Stomach (tissue), 9 donors: Measurements from ENCODE around the gene ANKFN1. TPM values are rescaled to one million over a fixed set of nuclear protein-coding genes. Genes with fewer than 3 reads are reported as not detected.
A peak's percentile ranks its signal among the peaks of the same experiment; 100 is the strongest.

ENCODE experiments used
- DNase-seq, 2 donors: peaks; one replicate each; pipeline versions ENCODE4 v3.0.0 to v3.0.0-alpha.2; 2013 to 2019
- H3K27ac ChIP-seq, 5 donors: fragments of 200-600 bp in 4 of 5; sonication (generic) in 4 of 5; one replicate each; pipeline ENCODE4 v1.5.1; 2013 to 2019; ENCODE audit warnings: mild to moderate bottlenecking in 1 of 5, moderate library complexity in 1 of 5
- H3K27me3 ChIP-seq, 3 donors: fragments of 200-600 bp; sonication (generic); one replicate each; pipeline ENCODE4 v1.5.1; 2017 to 2019; ENCODE audit warnings: mixed run types in 1 of 3
- H3K36me3 ChIP-seq, 4 donors: fragments of 200-600 bp; sonication (generic); 1 replicate in 3 of 4; 2 replicates in 1 of 4; pipeline ENCODE4 v1.5.1; 2016 to 2019
- H3K4me1 ChIP-seq, 4 donors: fragments of 200-600 bp; sonication (generic); one replicate each; pipeline ENCODE4 v1.5.1; 2016 to 2019
- H3K4me3 ChIP-seq, 4 donors: fragments of 200-600 bp; sonication (generic) in 3 of 4; one replicate each; pipeline ENCODE4 v1.5.1; 2016 to 2019; ENCODE audit warnings: mild to moderate bottlenecking in 1 of 4
- H3K9me3 ChIP-seq, 4 donors: fragments of 200-600 bp; sonication (generic); one replicate each; pipeline ENCODE4 v1.5.1; 2016 to 2019
- CTCF ChIP-seq, 7 experiments: fragments of 450-650 bp in 4 of 7; fragments of 200-600 bp in 3 of 7; sonication (generic) in 3 of 7; IDR thresholded peaks; one replicate each; pipeline ENCODE4 v1.5.1; 2016 to 2019; ENCODE audit warnings: antibody characterized with exemption in 7 of 7, control low read depth in 2 of 7, mild to moderate bottlenecking in 1 of 7
- EP300 ChIP-seq: sonication (generic); formaldehyde crosslinking; IDR thresholded peaks from one replicate; pipeline ENCODE4 v1.6.1; 2017; ENCODE audit warnings: antibody characterized with exemption
- POLR2A ChIP-seq, 4 donors: fragments of 450-650 bp; IDR thresholded peaks; one replicate each; pipeline ENCODE4 v1.6.1; 2016; ENCODE audit warnings: antibody characterized with exemption in 4 of 4, control low read depth in 2 of 4, mild to moderate bottlenecking in 1 of 4, moderate library complexity in 1 of 4
- POLR2AphosphoS5 ChIP-seq, 3 donors: sonication (generic); formaldehyde crosslinking; IDR thresholded peaks; one replicate each; pipeline ENCODE4 v1.6.1; 2016; ENCODE audit warnings: antibody characterized with exemption in 3 of 3
- WGBS, 5 donors: extraction: QIAGEN DNeasy Blood & Tissue Kit in 3 of 5; methylation state at CpG; one replicate each; pipeline versions ENCODE4 v1.1.5 to v1.1.7; 2013 to 2018; 5-methylcytosine and 5-hydroxymethylcytosine counted together
- intact Hi-C: fragments of 100-400 bp; cut with DNase I; formaldehyde crosslinking; loops from one replicate; pipeline ENCODE4 v1.15.1; 2023; ENCODE audit warnings: low total_unique reads
- polyA plus RNA-seq, 3 donors: library from polyadenylated mRNA; stranded (reverse); fragments of 200-250 nt; gene quantifications; one replicate each; pipeline ENCODE4 v1.2.3, GENCODE V29; 2013
- total RNA-seq, 5 donors: library from RNA; depleted of rRNA; stranded (reverse); fragments of >200 nt; gene quantifications; one replicate each; pipeline versions ENCODE4 v1.1.0 to v1.2.3, GENCODE V29; 2014 to 2016
- donor health status: healthy with polysubstance abuse.
- donor health status: Bipolar disorder and iron deficiency.
- donor health status: healthy.

The ANKFN1 gene
- total and polyA plus RNA-seq, 8 donors = 0.10 to 2.9 (median 1.3) TPM; not detected in 4

- no peak for DNase-seq
- no peak overlapping the region for H3K27ac ChIP-seq
- no peak overlapping the region for H3K4me3 ChIP-seq
- WGBS, 5 donors = 84 to 90% (median 89%) methylated on average over 8 of the region's 8 CpGs
- no peaks in the 10 kb centered on the region for H3K9me3 ChIP-seq
- TF ChIP-seq EP300 = no peak
- TF ChIP-seq POLR2A (IDR thresholded peaks at IDR 0.05) = no peak
- no peak for TF ChIP-seq CTCF (IDR thresholded peaks at IDR 0.05)
- TF ChIP-seq POLR2AphosphoS5 (IDR thresholded peaks at IDR 0.05) = no peak
- H3K36me3 ChIP-seq = no peaks in the 10 kb centered on the region
- H3K4me1 ChIP-seq = peaks cover 0 to 12% (median 5%) of the 10 kb centered on the region in 4 donors
- H3K27me3 ChIP-seq = no peaks in the 10 kb centered on the region
- intact Hi-C loops = no loop called here
Observed at GRCh38 chr17:56165072-56165641, 11.9 kb downstream of the ANKFN1 start.

GRCh38 chr17:56167491-56167890 lies 14.2 kb downstream of the ANKFN1 start:
- Histone ChIP-seq H3K27me3 (no peaks in the 10 kb centered on the region), H3K4me3 (no peak overlapping the region), H3K9me3 (no peaks in the 10 kb centered on the region), H3K27ac (no peak overlapping the region), H3K4me1 (peaks cover 0 to 24% (median 4%) of the 10 kb centered on the region in 4 donors), H3K36me3 (no peaks in the 10 kb centered on the region)
- WGBS, 5 donors = 68 to 85% (median 78%) methylated on average over 2 of the region's 2 CpGs
- intact Hi-C loops = no loop called here
- no peak for TF ChIP-seq POLR2AphosphoS5 (IDR thresholded peaks at IDR 0.05)
- no peak for TF ChIP-seq CTCF (IDR thresholded peaks at IDR 0.05)
- TF ChIP-seq EP300 = no peak
- no peak for TF ChIP-seq POLR2A (IDR thresholded peaks at IDR 0.05)
- DNase-seq = no peak

- H3K9me3 ChIP-seq = no peaks in the 10 kb centered on the region
- H3K4me3 ChIP-seq = no peak overlapping the region
- intact Hi-C loops = no loop called here
- H3K27ac ChIP-seq = no peak overlapping the region
- DNase-seq = no peak
- no peaks in the 10 kb centered on the region for H3K36me3 ChIP-seq
- H3K27me3 ChIP-seq = no peaks in the 10 kb centered on the region
- TF ChIP-seq POLR2AphosphoS5 (IDR thresholded peaks at IDR 0.05) (no peak), CTCF (IDR thresholded peaks at IDR 0.05) (no peak), POLR2A (IDR thresholded peaks at IDR 0.05) (no peak), EP300 (no peak)
- WGBS, 5 donors = 81 to 89% (median 86%) methylated on average over 3 of the region's 3 CpGs
- peaks cover 0 to 35% (median 4%) of the 10 kb centered on the region in 4 donors for H3K4me1 ChIP-seq
Observed at GRCh38 chr17:56169621-56170020, 16.3 kb downstream of the ANKFN1 start.

- peaks cover 0 to 35% (median 4%) of the 10 kb centered on the region in 4 donors for H3K4me1 ChIP-seq
- intact Hi-C loops = no loop called here
- H3K9me3 ChIP-seq = no peaks in the 10 kb centered on the region
- 60 to 77% (median 76%) methylated on average over 4 of the region's 4 CpGs for WGBS, 5 donors
- H3K27ac ChIP-seq = peak overlapping the region in 1 of 5 donors; percentile 11
- DNase-seq = no peak
- TF ChIP-seq POLR2A (IDR thresholded peaks at IDR 0.05) (no peak), CTCF (IDR thresholded peaks at IDR 0.05) (no peak), POLR2AphosphoS5 (IDR thresholded peaks at IDR 0.05) (no peak), EP300 (no peak)
- H3K36me3 ChIP-seq = no peaks in the 10 kb centered on the region
- no peaks in the 10 kb centered on the region for H3K27me3 ChIP-seq
- no peak overlapping the region for H3K4me3 ChIP-seq
Observed at GRCh38 chr17:56171186-56171959, 18.1 kb downstream of the ANKFN1 start.
